HCT116 (cell line): ENCODE data around the gene GFI1B. TPM values are rescaled to one million over a fixed set of nuclear protein-coding genes. Genes with fewer than 3 reads are reported as not detected.
"Not testable (repeated sequence)": the region's sequence is repeated elsewhere in the genome, so short reads cannot be mapped to it uniquely, and the experiment has no call there.

ENCODE experiments used
- ATAC-seq: fragments of 200-7000 bp; cut with Tn5 transposase; 2 replicates; pipeline ENCODE4 v1.9.1; 2020; ENCODE audit warnings: mild to moderate bottlenecking, moderate library complexity
- BruUV-seq: library from RNA; stranded (reverse); fragments of 400-500 nt; replicated peaks from 2 replicates; lab custom pipeline; 2021; lab: Mats Ljungman, UMichigan
- CTCF ChIA-PET: fragments of 300-600 bp; sonication (Branson Sonifier 250); formaldehyde crosslinking; loops from one replicate; lab custom pipeline; 2021; ENCODE audit warnings: antibody characterized with exemption; lab: Charles Lee
- POLR2A ChIA-PET: fragments of 300-600, 350-600 bp; sonication (Branson Sonifier 250); formaldehyde crosslinking; loops from one replicate; lab custom pipeline; 2021; ENCODE audit warnings: antibody characterized with exemption; lab: Charles Lee
- RAD21 ChIA-PET, 2 experiments: fragments of 300-600 bp; sonication (Branson Sonifier 250); formaldehyde crosslinking; loops; one replicate each; lab custom pipeline; 2023; ENCODE audit warnings: low total read pairs in 2 of 2; ENCODE audit not compliant: uncharacterized antibody in 2 of 2, unreplicated experiment in 2 of 2, low non-redundant PET in 1 of 2; lab: Charles Lee
- DNase-seq: peaks from one replicate; pipeline ENCODE4 v3.0.0-alpha.2; 2010; ENCODE audit warnings: low read depth, low spot score
- H2AFZ ChIP-seq: fragments of 200-600 bp; shearing (Covaris generic), sonication (generic); 2 replicates; pipeline ENCODE4 v1.6.1; 2017; ENCODE audit warnings: low read depth, mixed run types, mixed read lengths, antibody characterized with exemption, low read length; ENCODE audit not compliant: poor library complexity, severe bottlenecking
- H3K27ac ChIP-seq: 2 replicates; pipeline ENCODE4 v1.5.1; 2012; ENCODE audit warnings: low read depth, low read length
- H3K27me3 ChIP-seq: fragments of 200-600 bp; sonication (generic); 2 replicates; pipeline ENCODE4 v1.6.1; 2016; ENCODE audit warnings: mixed run types, low read length, mixed read lengths; ENCODE audit not compliant: insufficient read depth
- H3K36me3 ChIP-seq, 2 experiments: fragments of 200-500 bp in 1 of 2; fragments of 200-600 bp in 1 of 2; sonication (Bioruptor generic) in 1 of 2; sonication (generic) in 1 of 2; 2 replicates each; pipeline versions ENCODE4 v1.5.1 to v1.6.1; 2014 to 2016; ENCODE audit warnings: low read length in 2 of 2, inconsistent platforms in 1 of 2, mixed read lengths in 1 of 2, mixed run types in 1 of 2; ENCODE audit not compliant: insufficient read depth in 2 of 2, control insufficient read depth in 1 of 2
- H3K4me1 ChIP-seq, 2 experiments: fragments of 200-600 bp in 1 of 2; sonication (generic) in 1 of 2; 2 replicates each; pipeline versions ENCODE4 v1.5.1 to v1.6.1; 2012 to 2017; ENCODE audit warnings: low read length in 2 of 2, inconsistent platforms in 1 of 2, mild to moderate bottlenecking in 1 of 2, mixed read lengths in 1 of 2, mixed run types in 1 of 2, moderate library complexity in 1 of 2; ENCODE audit not compliant: insufficient read depth in 2 of 2, control insufficient read depth in 1 of 2
- H3K4me2 ChIP-seq: fragments of 200-600 bp; sonication (generic); 2 replicates; pipeline ENCODE4 v1.6.1; 2017; ENCODE audit warnings: mixed run types, low read length, mixed read lengths
- H3K4me3 ChIP-seq, 2 experiments: fragments of 200-600 bp in 1 of 2; sonication (generic) in 1 of 2; replicated peaks in 1 of 2; 2 replicates each; pipeline ENCODE4 v1.5.1; 2011 to 2016; ENCODE audit warnings: low read length in 2 of 2, control low read depth in 1 of 2, low read depth in 1 of 2, mild to moderate bottlenecking in 1 of 2, mixed read lengths in 1 of 2, mixed run types in 1 of 2
- H3K79me2 ChIP-seq: fragments of 200-600 bp; sonication (generic); 2 replicates; pipeline ENCODE4 v1.6.1; 2017; ENCODE audit warnings: mild to moderate bottlenecking, mixed run types, low read length, moderate library complexity, mixed read lengths; ENCODE audit not compliant: insufficient read depth
- H3K9ac ChIP-seq: fragments of 200-600 bp; sonication (generic); 2 replicates; pipeline ENCODE4 v1.6.1; 2016; ENCODE audit warnings: low read length, mixed read lengths
- H3K9me2 ChIP-seq: fragments of 200-600 bp; sonication (generic), shearing (Covaris generic); 2 replicates; pipeline ENCODE4 v1.6.1; 2017; ENCODE audit warnings: mixed run types, mild to moderate bottlenecking, moderate library complexity; ENCODE audit not compliant: insufficient read depth
- H3K9me3 ChIP-seq, 2 experiments: fragments of 200-500 bp in 1 of 2; fragments of 200-600 bp in 1 of 2; sonication (Bioruptor generic) in 1 of 2; sonication (generic) in 1 of 2; 2 replicates each; pipeline ENCODE4 v1.6.1; 2014 to 2017; ENCODE audit warnings: low read length in 2 of 2, mixed read lengths in 2 of 2, inconsistent platforms in 1 of 2, low read depth in 1 of 2, mild to moderate bottlenecking in 1 of 2, mixed run types in 1 of 2, moderate library complexity in 1 of 2; ENCODE audit not compliant: control insufficient read depth in 1 of 2, insufficient read depth in 1 of 2
- H4K20me1 ChIP-seq: fragments of 200-600 bp; sonication (generic), shearing (Covaris generic); 2 replicates; pipeline ENCODE4 v1.6.1; 2017; ENCODE audit warnings: mixed run types, mild to moderate bottlenecking, moderate library complexity; ENCODE audit not compliant: insufficient read depth
- CBX3 ChIP-seq: IDR thresholded peaks from 2 replicates; pipeline ENCODE4 v1.6.1; 2012; ENCODE audit warnings: low read depth
- EGR1 ChIP-seq: IDR thresholded peaks from 2 replicates; pipeline ENCODE4 v1.6.1; 2012; ENCODE audit warnings: low read depth
- EZH2 ChIP-seq: fragments of 200-600 bp; sonication (generic); IDR thresholded peaks from 2 replicates; pipeline ENCODE4 v1.6.1; 2017; ENCODE audit warnings: antibody characterized with exemption, mixed run types
- EZH2phosphoT487 ChIP-seq: fragments of 200-600 bp; IDR thresholded peaks from 2 replicates; pipeline ENCODE4 v1.6.1; 2018; ENCODE audit warnings: antibody characterized with exemption, borderline replicate concordance
- FOSL1 ChIP-seq: IDR thresholded peaks from 2 replicates; pipeline ENCODE4 v1.6.1; 2012; ENCODE audit warnings: low read depth
- JUND ChIP-seq: IDR thresholded peaks from 2 replicates; pipeline ENCODE4 v1.6.1; 2012
- POLR2A ChIP-seq: IDR thresholded peaks from 2 replicates; pipeline ENCODE4 v1.7.0; 2011; ENCODE audit warnings: borderline replicate concordance; ENCODE audit not compliant: insufficient read depth, insufficient read length; ENCODE audit errors: extremely low read depth
- SIN3A ChIP-seq: IDR thresholded peaks from 2 replicates; pipeline ENCODE4 v1.6.1; 2012; ENCODE audit warnings: low read depth
- SP1 ChIP-seq: IDR thresholded peaks from 2 replicates; pipeline ENCODE4 v1.6.1; 2012; ENCODE audit warnings: low read depth
- SRF ChIP-seq: IDR thresholded peaks from 2 replicates; pipeline ENCODE4 v1.6.1; 2012; ENCODE audit warnings: low read depth
- intact Hi-C: fragments of 100-400 bp; cut with micrococcal nuclease; formaldehyde crosslinking; loops from 2 replicates; pipeline ENCODE4 v1.10.0; 2022
- total RNA-seq: library from RNA; stranded (reverse); gene quantifications from one replicate; pipeline ENCODE4 v1.2.1, GENCODE V29; 2021; ENCODE audit not compliant: unreplicated experiment
- TF ChIP-seq, protein P1 (sequence below): IDR thresholded peaks from 2 replicates; pipeline ENCODE4 v1.6.1; 2011; ENCODE audit warnings: mild to moderate bottlenecking, low read length, moderate library complexity; ENCODE audit not compliant: insufficient replicate concordance; ENCODE audit errors: extremely low read depth
- TF ChIP-seq, protein P2 (sequence below): IDR thresholded peaks from 2 replicates; pipeline ENCODE4 v1.6.1; 2012
- TF ChIP-seq, protein P3 (sequence below), 3 experiments: fragments of 200-600 bp in 1 of 3; sonication (generic) in 1 of 3; IDR thresholded peaks in 2 of 3; conservative IDR thresholded peaks in 1 of 3; 2 replicates each; pipeline ENCODE4 v1.5.1; 2012 to 2017; ENCODE audit warnings: low read depth in 2 of 3, low read length in 2 of 3, antibody characterized with exemption in 1 of 3, borderline replicate concordance in 1 of 3, control low read depth in 1 of 3, mild to moderate bottlenecking in 1 of 3, mixed read lengths in 1 of 3, mixed run types in 1 of 3, moderate library complexity in 1 of 3; ENCODE audit not compliant: insufficient read depth in 1 of 3

Gene GFI1B
- total RNA-seq, 1 experiment from 2014 or later, result 0.20 TPM

DNA sequence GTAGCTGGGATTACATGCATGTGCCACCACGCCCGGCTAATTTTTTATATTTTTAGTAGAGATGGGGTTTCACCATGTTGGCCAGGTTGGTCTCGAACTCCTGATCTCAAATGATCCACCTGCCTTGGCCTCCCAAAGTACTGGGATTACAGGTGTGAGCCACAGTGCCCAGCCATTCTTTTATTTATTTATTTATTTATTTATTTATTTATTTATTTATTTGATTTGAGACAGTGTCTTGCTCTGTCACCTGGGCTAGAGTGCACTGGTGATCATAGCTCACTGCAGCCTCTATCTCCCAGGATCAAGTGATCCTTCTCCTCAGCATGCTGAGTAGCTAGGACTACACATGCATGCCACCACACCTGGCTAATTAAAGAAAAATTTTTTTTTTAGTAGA lies 10.6 kb upstream of the GFI1B start:
- H3K4me3 ChIP-seq, H3K9me2 ChIP-seq, H3K4me2 ChIP-seq, BruUV-seq, POLR2A ChIA-PET, CTCF ChIA-PET, H3K27ac ChIP-seq, DNase-seq, H3K79me2 ChIP-seq, ATAC-seq, H2AFZ ChIP-seq, intact Hi-C loops, H3K9ac ChIP-seq, H3K4me1 ChIP-seq, H3K27me3 ChIP-seq, RAD21 ChIA-PET, H3K36me3 ChIP-seq, H4K20me1 ChIP-seq, H3K9me3 ChIP-seq: not testable (repeated sequence)

DNA sequence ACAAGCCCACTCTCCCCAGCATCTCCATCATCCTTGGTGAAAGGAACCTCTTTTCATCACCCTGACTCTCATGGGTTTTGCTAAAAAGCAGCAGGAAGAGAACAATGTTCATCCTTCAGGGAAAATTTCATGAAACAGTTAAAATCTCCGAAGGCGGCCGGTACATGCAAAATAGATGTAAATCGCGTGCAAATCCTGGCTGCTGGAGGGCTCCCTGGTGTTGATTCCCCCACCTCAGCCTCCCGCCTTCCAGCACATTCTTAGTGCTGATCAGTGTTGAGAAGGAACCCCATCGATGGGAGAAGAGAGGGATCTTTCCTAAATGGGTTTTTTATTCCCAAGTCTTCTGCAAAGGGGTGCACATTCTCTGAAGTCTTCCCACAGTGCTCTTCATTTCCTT lies 8.7 kb upstream of the GFI1B start:
- ChIA-PET CTCF (no interaction called here), POLR2A (no interaction called here), RAD21 (no interaction called here)
- no peaks in the 10 kb centered on the region for H4K20me1 ChIP-seq
- no peak overlapping the region for H3K4me3 ChIP-seq
- H3K36me3 ChIP-seq, result no peaks in the 10 kb centered on the region
- no peak for TF ChIP-seq EGR1
- TF ChIP-seq, protein P1, sequence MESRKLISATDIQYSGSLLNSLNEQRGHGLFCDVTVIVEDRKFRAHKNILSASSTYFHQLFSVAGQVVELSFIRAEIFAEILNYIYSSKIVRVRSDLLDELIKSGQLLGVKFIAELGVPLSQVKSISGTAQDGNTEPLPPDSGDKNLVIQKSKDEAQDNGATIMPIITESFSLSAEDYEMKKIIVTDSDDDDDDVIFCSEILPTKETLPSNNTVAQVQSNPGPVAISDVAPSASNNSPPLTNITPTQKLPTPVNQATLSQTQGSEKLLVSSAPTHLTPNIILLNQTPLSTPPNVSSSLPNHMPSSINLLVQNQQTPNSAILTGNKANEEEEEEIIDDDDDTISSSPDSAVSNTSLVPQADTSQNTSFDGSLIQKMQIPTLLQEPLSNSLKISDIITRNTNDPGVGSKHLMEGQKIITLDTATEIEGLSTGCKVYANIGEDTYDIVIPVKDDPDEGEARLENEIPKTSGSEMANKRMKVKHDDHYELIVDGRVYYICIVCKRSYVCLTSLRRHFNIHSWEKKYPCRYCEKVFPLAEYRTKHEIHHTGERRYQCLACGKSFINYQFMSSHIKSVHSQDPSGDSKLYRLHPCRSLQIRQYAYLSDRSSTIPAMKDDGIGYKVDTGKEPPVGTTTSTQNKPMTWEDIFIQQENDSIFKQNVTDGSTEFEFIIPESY, result no peak
- no peak for TF ChIP-seq SP1
- TF ChIP-seq EZH2, result no peak
- TF ChIP-seq JUND, result no peak
- TF ChIP-seq, protein P2, sequence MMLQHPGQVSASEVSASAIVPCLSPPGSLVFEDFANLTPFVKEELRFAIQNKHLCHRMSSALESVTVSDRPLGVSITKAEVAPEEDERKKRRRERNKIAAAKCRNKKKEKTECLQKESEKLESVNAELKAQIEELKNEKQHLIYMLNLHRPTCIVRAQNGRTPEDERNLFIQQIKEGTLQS, result no peak
- no peak for TF ChIP-seq EZH2phosphoT487
- TF ChIP-seq CBX3, result no peak
- no peak for TF ChIP-seq SRF
- TF ChIP-seq SIN3A, result no peak
- TF ChIP-seq, protein P3, sequence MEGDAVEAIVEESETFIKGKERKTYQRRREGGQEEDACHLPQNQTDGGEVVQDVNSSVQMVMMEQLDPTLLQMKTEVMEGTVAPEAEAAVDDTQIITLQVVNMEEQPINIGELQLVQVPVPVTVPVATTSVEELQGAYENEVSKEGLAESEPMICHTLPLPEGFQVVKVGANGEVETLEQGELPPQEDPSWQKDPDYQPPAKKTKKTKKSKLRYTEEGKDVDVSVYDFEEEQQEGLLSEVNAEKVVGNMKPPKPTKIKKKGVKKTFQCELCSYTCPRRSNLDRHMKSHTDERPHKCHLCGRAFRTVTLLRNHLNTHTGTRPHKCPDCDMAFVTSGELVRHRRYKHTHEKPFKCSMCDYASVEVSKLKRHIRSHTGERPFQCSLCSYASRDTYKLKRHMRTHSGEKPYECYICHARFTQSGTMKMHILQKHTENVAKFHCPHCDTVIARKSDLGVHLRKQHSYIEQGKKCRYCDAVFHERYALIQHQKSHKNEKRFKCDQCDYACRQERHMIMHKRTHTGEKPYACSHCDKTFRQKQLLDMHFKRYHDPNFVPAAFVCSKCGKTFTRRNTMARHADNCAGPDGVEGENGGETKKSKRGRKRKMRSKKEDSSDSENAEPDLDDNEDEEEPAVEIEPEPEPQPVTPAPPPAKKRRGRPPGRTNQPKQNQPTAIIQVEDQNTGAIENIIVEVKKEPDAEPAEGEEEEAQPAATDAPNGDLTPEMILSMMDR (IDR thresholded peaks at IDR 0.05 in 2 of 3, conservative IDR thresholded peaks at IDR 0.05 in 1 of 3; ENCODE audit: borderline replicate concordance in 1 of 3, insufficient read depth in 1 of 3, low read depth in 2 of 3, low read length in 2 of 3), result no peak
- TF ChIP-seq POLR2A, result no peak
- TF ChIP-seq FOSL1, result no peak
- intact Hi-C loops, result loop anchor here (5.0 to 10.0 kb wide), 2 partner anchors 315 to 462 kb away; no protein-coding TSS in a partner anchor
- H3K9me3 ChIP-seq, result no peaks in the 10 kb centered on the region
- no peak for ATAC-seq
- H3K9me2 ChIP-seq, result no peaks in the 10 kb centered on the region
- H3K9ac ChIP-seq, result no peak overlapping the region
- H2AFZ ChIP-seq, result no peak overlapping the region
- no peaks in the 10 kb centered on the region for H3K79me2 ChIP-seq
- no peak overlapping the region for H3K27ac ChIP-seq
- no peak overlapping the region for H3K4me2 ChIP-seq
- H3K4me1 ChIP-seq, result peaks cover 0 to 6% of the 10 kb centered on the region in 2 experiments; a peak in 1 of 4 replicates
- DNase-seq, result no peak
- H3K27me3 ChIP-seq, result no peaks in the 10 kb centered on the region
- BruUV-seq, result no TSS peak
